ENCODE results near the gene HBP1. TPM values are rescaled to one million over a fixed set of nuclear protein-coding genes. Genes with fewer than 3 reads are reported as not detected.

The HBP1 gene
- total and polyA plus RNA-seq, 2 of the 8 experiments (the other 6 are each of a cell fraction or from before 2014, with no cell fraction given), result 28.9 to 29.2 TPM

DNA sequence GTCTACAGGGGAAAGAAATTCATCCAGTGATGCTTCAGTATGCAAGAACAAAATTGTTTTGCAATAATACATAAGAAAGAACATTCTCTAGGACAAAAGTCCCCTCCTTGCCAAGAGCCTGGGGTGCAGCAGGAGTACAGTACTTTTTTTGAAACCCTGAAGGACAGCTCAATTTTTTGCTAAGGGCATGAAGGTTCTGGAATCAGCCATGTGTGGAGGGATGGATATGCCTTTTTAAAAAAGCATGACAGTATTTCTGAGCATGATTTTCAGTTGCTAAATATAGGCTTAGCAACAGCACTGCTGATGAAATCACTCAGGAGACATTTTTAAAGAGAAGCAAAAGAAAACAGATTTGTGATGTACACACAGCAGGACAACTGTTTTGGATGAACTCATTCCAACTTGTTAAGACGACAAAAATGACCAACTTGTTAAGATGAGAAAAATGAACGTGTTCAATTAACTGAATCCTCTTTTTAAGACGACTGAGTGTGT, 39.3 kb downstream of the HBP1 start (continued):
- TF ChIP-seq CTBP2 (IDR thresholded peaks at IDR 0.05; ENCODE audit: borderline replicate concordance, insufficient read depth, insufficient read length, low read length), result no peak
- no peak for TF ChIP-seq SIN3A (conservative IDR thresholded peaks at IDR 0.05 in 1 of 2, IDR thresholded peaks at IDR 0.05 in 1 of 2; ENCODE audit: low read depth in 1 of 2, low read length in 2 of 2)

Data from H1 (cell line).